Naive thymus-derived CD4-positive, alpha-beta T cell (primary cell): ENCODE measurements around the gene KDM5C. TPM values are rescaled to one million over a fixed set of nuclear protein-coding genes. Genes with fewer than 3 reads are reported as not detected.

Experiments
- ATAC-seq: fragments of 150-1000 bp; cut with Tn5 transposase; 2 replicates; pipeline ENCODE4 v1.10.0; 2021; ENCODE audit warnings: mild to moderate bottlenecking, moderate library complexity
- CTCF ChIA-PET: fragments of 350-600 bp; sonication (Branson Sonifier 250); formaldehyde crosslinking; loops from one replicate; lab custom pipeline; 2021; ENCODE audit warnings: antibody characterized with exemption; lab: Charles Lee
- POLR2A ChIA-PET: fragments of 350-600 bp; sonication (Branson Sonifier 250); formaldehyde crosslinking; loops from one replicate; lab custom pipeline; 2021; ENCODE audit warnings: antibody characterized with exemption, inconsistent platforms; lab: Charles Lee
- DNase-seq, 9 donors: peaks; one replicate each; pipeline versions ENCODE4 v3.0.0 to v3.0.0-alpha.2; 2020 to 2022; ENCODE audit warnings: mixed read lengths in 1 of 9
- H3K27ac ChIP-seq: one replicate; pipeline ENCODE4 v1.7.0; 2013; ENCODE audit warnings: mild to moderate bottlenecking, low read depth, low read length, moderate library complexity
- H3K27me3 ChIP-seq, 2 donors: one replicate each; pipeline ENCODE4 v1.7.0; 2013; ENCODE audit warnings: low read length in 2 of 2, mild to moderate bottlenecking in 2 of 2, moderate library complexity in 2 of 2; ENCODE audit not compliant: control insufficient read depth in 2 of 2, insufficient read depth in 2 of 2
- H3K36me3 ChIP-seq, 3 experiments: 1 replicate in 2 of 3; 2 replicates in 1 of 3; pipeline ENCODE4 v1.7.0; 2013; ENCODE audit warnings: low read length in 3 of 3, mild to moderate bottlenecking in 3 of 3, moderate library complexity in 1 of 3; ENCODE audit not compliant: insufficient read depth in 3 of 3, control insufficient read depth in 2 of 3
- H3K4me1 ChIP-seq, 2 donors: one replicate each; pipeline ENCODE4 v1.7.0; 2013; ENCODE audit warnings: low read length in 2 of 2, mild to moderate bottlenecking in 2 of 2, moderate library complexity in 1 of 2; ENCODE audit not compliant: control insufficient read depth in 2 of 2, insufficient read depth in 2 of 2
- H3K4me3 ChIP-seq: 2 replicates; pipeline ENCODE4 v1.7.0; 2013; ENCODE audit warnings: mild to moderate bottlenecking, low read length
- H3K9me3 ChIP-seq, 3 experiments: 1 replicate in 2 of 3; 2 replicates in 1 of 3; pipeline ENCODE4 v1.7.0; 2013; ENCODE audit warnings: low read length in 3 of 3; ENCODE audit not compliant: control insufficient read depth in 2 of 3
- H3K27ac Mint-ChIP-seq, 9 donors: one replicate each; pipeline ENCODE4 v1.8.0; 2020 to 2022; ENCODE audit warnings: mixed read lengths in 9 of 9, mild to moderate bottlenecking in 8 of 9, moderate library complexity in 5 of 9, inconsistent platforms in 2 of 9
- H3K27me3 Mint-ChIP-seq, 5 donors: one replicate each; pipeline ENCODE4 v1.8.0; 2021 to 2022; ENCODE audit warnings: mixed read lengths in 5 of 5, mild to moderate bottlenecking in 1 of 5
- H3K36me3 Mint-ChIP-seq, 5 donors: one replicate each; pipeline ENCODE4 v1.8.0; 2020 to 2022; ENCODE audit warnings: mixed read lengths in 5 of 5, mild to moderate bottlenecking in 3 of 5, inconsistent platforms in 1 of 5
- H3K4me1 Mint-ChIP-seq, 7 donors: one replicate each; pipeline ENCODE4 v1.8.0; 2020 to 2022; ENCODE audit warnings: mixed read lengths in 7 of 7, mild to moderate bottlenecking in 3 of 7, inconsistent platforms in 1 of 7
- H3K4me3 Mint-ChIP-seq, 10 donors: one replicate each; pipeline ENCODE4 v1.8.0; 2020 to 2022; ENCODE audit warnings: mild to moderate bottlenecking in 10 of 10, mixed read lengths in 10 of 10, moderate library complexity in 6 of 10, inconsistent platforms in 2 of 10
- H3K9me3 Mint-ChIP-seq, 11 donors: one replicate each; pipeline ENCODE4 v1.8.0; 2020 to 2022; ENCODE audit warnings: mixed read lengths in 11 of 11, mild to moderate bottlenecking in 4 of 11, inconsistent platforms in 1 of 11, moderate library complexity in 1 of 11
- intact Hi-C, 2 donors: fragments of 100-400 bp; cut with micrococcal nuclease; formaldehyde crosslinking; loops; one replicate each; pipeline ENCODE4 v1.15.1; 2023
- microRNA-seq: library from miRNA; unstranded; fragments of <30 nt; microRNA quantifications from one replicate; pipeline ENCODE4 v1.2.0, GENCODE V29; 2022; ENCODE audit warnings: borderline microRNAs expressed
- polyA plus RNA-seq, 2 donors: library from polyadenylated mRNA; unstranded; fragments of 300-500 nt; fragmentation: Illumina TruSeq; gene quantifications; one replicate each; pipeline ENCODE4 v1.2.3, GENCODE V29; 2021
- total RNA-seq, 6 experiments: library from RNA in 5 of 6; stranded (reverse) in 5 of 6; gene quantifications; 1 replicate in 5 of 6; 2 replicates in 1 of 6; pipeline ENCODE4 v1.2.3 and lab custom pipeline; 2021 to 2026

KDM5C gene
- total and polyA plus RNA-seq, 7 experiments from 2014 or later: 24.4 to 216 (median 128) TPM

DNA sequence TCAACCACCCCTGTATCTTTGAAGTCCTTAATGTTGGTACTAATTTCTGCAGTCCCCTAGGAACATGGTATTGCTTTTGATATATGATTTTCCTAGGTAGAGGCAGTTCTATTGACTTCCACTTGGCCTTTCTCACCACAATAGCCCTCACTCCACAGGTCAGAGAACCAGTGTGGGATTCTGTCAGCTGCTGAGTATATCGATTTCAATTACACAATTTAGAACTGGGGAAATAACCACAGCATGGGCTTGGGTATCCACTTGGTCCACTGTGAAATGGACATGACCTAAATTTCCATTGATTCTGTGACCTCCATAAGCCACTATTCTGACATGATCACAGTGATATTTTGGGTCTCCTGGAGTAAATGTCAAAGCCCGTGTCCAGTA, 68.8 kb downstream of the KDM5C start:
- Histone ChIP-seq H3K9me3 (no peaks in the 10 kb centered on the region), H3K4me1 (no peaks in the 10 kb centered on the region), H3K4me3 (no peak overlapping the region), H3K27me3 (no peaks in the 10 kb centered on the region), H3K27ac (no peak overlapping the region), H3K36me3 (no peaks in the 10 kb centered on the region)
- Mint-ChIP-seq H3K27ac (no peak overlapping the region), H3K4me1 (peaks cover 0 to 10% (median 0%) of the 10 kb centered on the region in 7 donors), H3K4me3 (no peak overlapping the region), H3K36me3 (peaks cover 0 to 62% (median 13%) of the 10 kb centered on the region in 5 donors), H3K9me3 (no peaks in the 10 kb centered on the region), H3K27me3 (no peaks in the 10 kb centered on the region)
- DNase-seq (no peak), ATAC-seq (no peak)
- intact Hi-C loops: no loop called here
- POLR2A ChIA-PET: no interaction called here
- CTCF ChIA-PET: no interaction called here

DNA sequence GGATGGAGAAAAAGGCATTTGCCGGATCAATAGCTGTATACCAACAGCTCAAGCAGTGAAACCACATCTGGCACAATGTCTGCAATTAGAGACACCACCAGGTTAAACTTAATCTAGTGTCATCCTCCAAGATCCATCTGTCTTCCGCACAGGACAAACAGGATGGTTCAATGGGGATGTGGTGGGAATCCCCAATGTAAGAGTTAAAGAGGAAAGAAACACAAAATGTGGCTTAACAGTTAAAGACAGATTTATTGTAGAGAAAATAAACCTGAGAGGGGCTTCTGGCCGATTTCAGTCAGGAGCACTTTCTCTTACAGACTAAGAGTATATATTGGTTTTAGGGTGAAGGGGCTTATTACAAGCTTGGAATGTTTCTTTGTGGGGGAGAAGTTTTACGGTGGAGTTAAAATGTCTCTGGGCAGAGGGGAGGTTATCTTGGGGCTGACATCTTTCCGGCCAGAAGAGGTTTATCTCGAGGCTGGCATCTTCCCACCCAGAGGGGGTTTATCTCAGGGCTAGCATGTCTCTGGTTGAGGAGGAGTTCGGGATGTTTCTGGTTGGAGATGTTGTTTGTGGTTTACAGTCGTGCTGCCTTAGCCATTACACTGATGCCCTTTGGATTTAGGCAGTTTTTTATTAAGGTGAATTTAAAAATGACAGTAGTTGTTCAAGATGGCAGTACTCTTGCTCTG, 69.3 kb downstream of the KDM5C start:
- intact Hi-C loops: no loop called here
- Mint-ChIP-seq H3K4me3 (no peak overlapping the region), H3K36me3 (peaks cover 0 to 64% (median 16%) of the 10 kb centered on the region in 5 donors), H3K27ac (no peak overlapping the region), H3K9me3 (no peaks in the 10 kb centered on the region), H3K27me3 (no peaks in the 10 kb centered on the region), H3K4me1 (peaks cover 0 to 10% (median 0%) of the 10 kb centered on the region in 7 donors)
- no peaks in the 10 kb centered on the region for H3K4me1 ChIP-seq
- POLR2A ChIA-PET: no interaction called here
- DNase-seq (no peak), ATAC-seq (no peak)
- no peaks in the 10 kb centered on the region for H3K9me3 ChIP-seq
- H3K4me3 ChIP-seq: no peak overlapping the region
- no peaks in the 10 kb centered on the region for H3K36me3 ChIP-seq
- CTCF ChIA-PET: no interaction called here
- H3K27ac ChIP-seq: no peak overlapping the region
- H3K27me3 ChIP-seq: no peaks in the 10 kb centered on the region

DNA sequence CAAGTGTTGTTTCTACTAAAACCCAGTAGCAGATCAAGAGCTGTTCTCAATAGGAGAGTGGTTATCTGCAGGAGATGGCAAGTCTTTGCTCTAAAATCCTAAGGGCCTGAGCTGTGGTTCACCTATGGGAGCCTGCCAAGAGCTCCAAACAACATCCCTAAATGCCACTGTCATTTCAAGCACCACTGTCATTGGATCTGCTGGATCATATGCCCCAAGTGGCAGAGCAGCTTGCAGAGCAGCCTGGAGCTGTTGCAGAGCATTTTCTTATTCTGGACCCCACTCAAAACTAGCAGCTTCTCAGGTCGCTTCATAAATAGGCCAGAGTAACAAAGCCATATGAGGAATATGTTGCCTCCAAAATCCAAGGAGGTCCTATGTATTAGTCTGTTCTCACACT, 71.4 kb downstream of the KDM5C start:
- Mint-ChIP-seq H3K36me3 (peaks cover 0 to 52% (median 12%) of the 10 kb centered on the region in 5 donors), H3K4me1 (no peaks in the 10 kb centered on the region), H3K4me3 (no peak overlapping the region), H3K27me3 (no peaks in the 10 kb centered on the region), H3K27ac (no peak overlapping the region), H3K9me3 (no peaks in the 10 kb centered on the region)
- Histone ChIP-seq H3K36me3 (no peaks in the 10 kb centered on the region), H3K4me1 (no peaks in the 10 kb centered on the region), H3K9me3 (no peaks in the 10 kb centered on the region), H3K4me3 (no peak overlapping the region), H3K27me3 (no peaks in the 10 kb centered on the region), H3K27ac (no peak overlapping the region)
- CTCF ChIA-PET: no interaction called here
- intact Hi-C loops: no loop called here
- POLR2A ChIA-PET: no interaction called here
- ATAC-seq: no peak
- DNase-seq: no peak

Small RNA genes lying within 50 kb of the gene (microRNA-seq; reads per million reads assigned to microRNA genes)
- gene MIR6894 (not detected), gene MIR6895 (not detected)

Other genes starting within 250 kb of the KDM5C start
- gene GPR173, start 176.4 kb downstream of the KDM5C start, total RNA-seq: under 1 TPM in 2 of 5 experiments, not detected in 3; 0.13 to 0.47 TPM
- gene GPR173, start 176.4 kb downstream of the KDM5C start, polyA plus RNA-seq: not detected
- gene TSPYL2, start 142.8 kb downstream of the KDM5C start, total RNA-seq: 100 to 1,000 TPM in 4 of 5 experiments, 10 to 100 TPM in 1; 23.4 to 239 (median 166) TPM
- gene TSPYL2, start 142.8 kb downstream of the KDM5C start, polyA plus RNA-seq: 10 to 100 TPM; 21.9 to 40.9 TPM
- gene KANTR, start 131.1 kb downstream of the KDM5C start, total RNA-seq: 10 to 100 TPM; 12.5 to 29.9 (median 16.9) TPM
- gene KANTR, start 131.1 kb downstream of the KDM5C start, polyA plus RNA-seq: 1 to 10 TPM; 1.7 to 4.6 TPM
- gene IQSEC2, start 56.4 kb upstream of the KDM5C start, total RNA-seq: 1 to 10 TPM in 2 of 5 experiments, under 1 TPM in 3; 0.46 to 9.1 (median 1.00) TPM
- under 1 TPM; 0.20 to 0.24 TPM for gene IQSEC2, start 56.4 kb upstream of the KDM5C start, polyA plus RNA-seq
- gene SMC1A, start 197.4 kb upstream of the KDM5C start, total RNA-seq: 100 to 1,000 TPM in 1 of 5 experiments, 10 to 100 TPM in 4; 53.0 to 108 (median 67.7) TPM
- 10 to 100 TPM; 55.1 to 84.9 TPM for gene SMC1A, start 197.4 kb upstream of the KDM5C start, polyA plus RNA-seq
- 1 to 10 TPM; 1.4 to 2.4 (median 1.6) TPM for gene RIBC1, start 197.7 kb upstream of the KDM5C start, total RNA-seq
- under 1 TPM; 0.26 to 0.62 TPM for gene RIBC1, start 197.7 kb upstream of the KDM5C start, polyA plus RNA-seq
- 100 to 1,000 TPM in 1 of 5 experiments, 10 to 100 TPM in 4; 23.9 to 116 (median 38.6) TPM for gene HSD17B10, start 209.2 kb upstream of the KDM5C start, total RNA-seq
- gene HSD17B10, start 209.2 kb upstream of the KDM5C start, polyA plus RNA-seq: 100 to 1,000 TPM; 120 to 129 TPM